HG03558 (cell line): ENCODE data around the gene ABCD3.
"Not testable (repeated sequence)": the region's sequence is repeated elsewhere in the genome, so short reads cannot be mapped to it uniquely, and the experiment has no call there.

Experiments used
- ATAC-seq: cut with Tn5 transposase; IDR thresholded peaks from one replicate; pipeline ENCODE4 v1.9.1; 2021; ENCODE audit warnings: moderate number of reproducible peaks; ENCODE audit not compliant: unreplicated experiment; ENCODE audit errors: extremely low read depth

ABCD3 gene

DNA sequence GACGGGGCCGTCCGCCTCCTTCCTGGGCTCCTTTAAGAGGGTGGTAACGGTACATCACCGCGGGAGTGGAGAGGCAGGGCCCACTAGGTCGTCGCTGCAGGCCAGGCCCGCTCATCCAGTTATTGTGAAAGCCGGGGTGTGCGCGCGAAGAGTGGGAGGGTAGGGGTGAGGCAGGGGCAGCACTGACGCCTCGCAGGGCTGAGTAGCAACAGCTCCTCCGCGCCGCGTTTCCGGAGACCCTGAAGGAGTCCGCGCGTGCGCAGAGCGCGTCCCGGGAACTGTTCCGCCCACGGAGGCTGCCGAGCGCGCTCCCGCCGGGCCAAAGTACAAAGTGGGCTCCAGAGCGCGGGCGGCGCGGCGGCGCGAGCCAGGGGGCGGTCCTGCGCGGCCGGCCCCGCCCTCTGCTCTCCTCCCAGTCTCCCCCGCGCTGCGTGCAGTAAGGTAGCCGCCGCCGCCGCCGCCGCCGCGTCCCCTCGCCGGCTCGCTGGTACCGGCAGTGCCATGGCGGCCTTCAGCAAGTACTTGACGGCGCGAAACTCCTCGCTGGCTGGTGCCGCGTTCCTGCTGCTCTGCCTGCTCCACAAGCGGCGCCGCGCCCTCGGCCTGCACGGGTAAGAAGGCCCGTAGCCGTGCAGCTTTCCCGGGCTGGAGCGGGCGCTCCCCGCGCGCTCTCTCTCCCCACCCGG, at the start of gene ABCD3:
Gene ABCD3, plus strand, starts transcription at position 412 of the 686 bp plus-strand sequence. Its CDS starts 90 bp downstream, at position 502.
- peak; percentile 89 for ATAC-seq

DNA sequence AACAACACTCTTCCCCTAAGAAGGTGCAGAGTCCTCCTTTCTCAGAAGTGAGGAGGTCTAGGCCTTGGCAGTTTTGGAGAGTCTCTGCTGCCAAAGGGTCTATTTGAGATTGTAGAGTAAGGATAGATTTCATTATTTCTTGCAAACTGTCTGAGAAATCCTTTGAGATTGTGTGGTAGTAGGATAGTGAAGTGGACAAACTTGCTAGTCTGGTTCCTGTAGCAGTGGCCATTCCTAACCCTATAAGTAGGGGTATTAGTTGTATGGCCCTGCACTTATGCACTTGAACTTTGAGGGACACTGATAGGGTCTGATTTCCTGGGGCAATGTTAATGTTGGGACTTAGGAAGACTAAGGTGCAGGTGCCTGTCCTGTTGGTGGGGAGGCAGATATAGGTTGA, 45.4 kb upstream of the ABCD3 start:
- ATAC-seq = not testable (repeated sequence)

DNA sequence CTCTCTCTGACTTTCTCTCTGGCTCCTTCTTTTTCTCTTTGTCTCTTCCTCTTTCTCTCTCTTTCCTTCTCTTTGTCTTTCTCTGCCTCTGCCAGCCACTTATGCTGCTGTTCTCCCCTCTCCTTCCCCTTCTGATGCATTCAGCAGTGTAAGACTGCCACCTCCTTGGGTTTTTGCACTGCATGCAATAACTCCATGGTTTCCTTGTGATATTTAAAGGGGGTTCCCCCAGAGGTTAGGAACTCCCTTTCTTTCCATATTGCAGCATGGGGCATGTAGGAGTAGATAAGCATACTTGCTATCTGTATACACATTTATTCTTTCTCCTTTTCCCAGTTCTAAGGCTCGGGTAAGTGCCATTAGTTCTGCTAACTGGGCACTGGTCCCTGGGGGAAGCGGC, 44.9 kb upstream of the ABCD3 start:
- not testable (repeated sequence) for ATAC-seq

DNA sequence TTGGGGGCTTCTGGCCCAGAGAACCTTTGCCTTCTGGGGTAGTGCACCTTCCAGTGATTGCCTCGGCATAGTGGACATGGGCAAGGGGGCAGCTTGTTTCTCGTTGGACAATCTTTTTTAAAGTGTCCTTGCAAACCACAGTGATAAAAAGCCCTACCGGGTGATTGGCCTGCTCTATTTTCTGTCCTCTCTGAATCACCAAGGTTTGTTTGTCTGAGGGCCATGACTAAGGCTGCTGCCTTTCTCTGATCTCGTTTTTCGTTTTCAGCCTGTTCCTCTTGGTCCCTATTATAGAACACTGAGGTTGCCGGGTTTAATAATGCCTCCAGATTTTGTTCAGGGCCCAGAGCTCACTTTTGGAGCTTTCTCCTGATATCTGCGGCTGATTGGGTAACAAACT, 42.5 kb upstream of the ABCD3 start:
- not testable (repeated sequence) for ATAC-seq

DNA sequence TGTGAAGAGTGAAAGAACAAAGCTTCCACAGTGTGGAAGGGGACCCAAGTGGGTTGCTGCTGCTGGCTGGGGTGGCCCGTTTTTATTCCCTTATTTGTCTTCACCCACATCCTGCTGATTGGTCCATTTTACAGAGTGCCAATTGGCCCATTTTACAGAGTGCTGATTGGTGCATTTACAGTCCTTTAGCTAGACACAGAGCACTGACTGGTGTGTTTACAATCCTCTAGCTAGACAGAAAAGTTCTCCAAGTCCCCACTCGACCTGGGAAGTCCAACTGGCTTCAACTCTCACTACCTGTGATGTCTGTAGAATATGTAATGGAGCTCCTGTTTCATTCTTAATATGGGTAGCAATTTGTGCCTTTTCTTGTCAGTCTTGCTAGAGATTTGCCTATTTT, 39.7 kb upstream of the ABCD3 start:
- not testable (repeated sequence) for ATAC-seq

DNA sequence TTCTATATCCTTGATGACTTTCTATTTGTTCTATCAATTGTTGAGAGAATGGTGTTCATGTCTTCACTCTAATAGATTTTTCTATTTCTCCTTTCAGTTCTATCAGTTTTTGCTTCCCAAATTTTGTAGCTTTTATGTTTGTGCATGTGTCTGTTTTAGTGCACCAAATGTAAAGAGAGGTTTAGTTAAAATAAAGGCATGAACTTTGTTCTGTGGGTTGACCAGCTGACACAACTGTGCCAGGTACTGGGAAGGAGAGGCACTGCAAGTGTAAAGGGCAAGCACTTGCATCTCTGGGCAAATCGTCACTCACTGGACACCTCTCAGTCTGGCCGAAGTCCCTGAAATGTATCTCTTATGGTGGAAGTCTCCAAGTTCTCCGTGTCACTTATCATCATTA, 38.6 kb upstream of the ABCD3 start:
- no peak for ATAC-seq

DNA sequence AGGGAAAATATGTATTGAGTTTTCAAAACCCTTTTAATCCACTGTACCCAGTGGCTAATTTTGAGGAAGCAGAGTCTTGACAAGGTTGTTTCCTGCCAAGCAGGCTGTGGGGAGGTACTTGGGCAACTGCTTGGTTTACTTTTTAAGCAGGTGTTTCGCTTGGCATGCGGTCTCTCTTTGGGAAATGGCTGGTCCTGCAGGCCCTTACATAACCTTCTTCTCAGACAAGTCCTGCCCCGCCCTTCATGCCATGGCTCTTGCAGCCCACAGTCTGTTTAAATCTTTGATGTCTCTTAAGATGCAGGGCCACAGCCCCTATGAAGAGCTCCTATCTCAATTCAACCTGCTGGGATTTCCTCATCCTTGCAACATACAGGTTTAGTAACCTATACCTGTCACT, 36.0 kb upstream of the ABCD3 start:
- ATAC-seq = no peak

DNA sequence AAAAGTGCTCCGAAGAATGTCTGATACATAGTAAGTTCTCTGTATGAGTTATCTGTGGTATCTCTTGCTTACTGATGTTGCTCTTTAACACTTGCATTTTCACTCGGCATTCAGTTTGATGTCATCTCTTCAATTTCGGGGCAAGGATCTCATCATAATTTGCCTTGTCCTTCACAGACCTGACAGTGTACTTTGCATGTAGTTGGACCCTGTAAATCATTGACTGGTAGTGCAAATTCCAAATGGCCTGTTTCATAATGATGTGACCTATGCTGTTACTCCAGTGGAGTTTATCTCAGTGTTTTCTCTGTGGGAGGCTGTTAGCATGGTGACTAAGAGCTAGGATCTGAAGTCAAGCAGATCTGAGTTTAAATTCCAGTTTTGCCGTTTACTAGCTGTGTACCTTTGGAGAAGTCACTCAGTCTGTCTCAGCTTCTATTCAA, 34.2 kb upstream of the ABCD3 start:
- ATAC-seq = no peak

DNA sequence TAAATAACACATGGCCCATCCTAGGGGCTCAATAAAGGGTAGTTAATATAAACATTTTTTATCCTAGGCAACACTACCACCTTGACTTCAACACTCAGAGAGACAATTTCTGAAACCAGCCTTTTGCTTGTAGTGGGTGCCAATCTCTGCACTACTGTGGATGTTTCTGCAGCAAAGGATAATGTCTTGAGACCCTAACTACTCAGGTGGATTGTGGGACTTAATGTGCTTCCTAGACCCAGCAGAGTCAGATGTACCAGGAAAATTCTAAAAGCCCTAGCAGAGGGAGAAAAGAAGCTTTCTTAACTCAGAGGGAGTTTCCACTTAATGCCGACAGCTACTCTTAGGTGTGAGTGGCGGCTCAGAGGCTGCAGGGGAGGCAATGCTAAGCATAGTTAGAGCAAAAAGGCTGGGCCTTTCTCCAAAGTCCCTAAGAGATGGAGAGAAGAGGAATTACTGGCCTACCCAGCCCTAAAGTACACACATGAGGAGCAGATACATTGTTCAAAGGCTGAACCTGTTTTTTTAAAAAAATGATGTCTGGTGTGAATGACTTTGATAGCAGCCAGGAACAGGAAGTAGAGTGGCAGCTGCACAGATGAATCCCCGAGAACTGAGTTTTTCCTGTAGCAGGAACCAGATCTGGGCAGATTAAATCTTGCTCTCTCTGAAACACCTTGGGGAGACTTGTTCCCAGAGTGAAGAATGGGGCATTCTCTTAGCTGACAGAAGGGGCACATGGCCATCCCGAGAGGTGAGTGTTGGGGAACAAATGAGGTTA, 33.5 kb upstream of the ABCD3 start:
- no peak for ATAC-seq

DNA sequence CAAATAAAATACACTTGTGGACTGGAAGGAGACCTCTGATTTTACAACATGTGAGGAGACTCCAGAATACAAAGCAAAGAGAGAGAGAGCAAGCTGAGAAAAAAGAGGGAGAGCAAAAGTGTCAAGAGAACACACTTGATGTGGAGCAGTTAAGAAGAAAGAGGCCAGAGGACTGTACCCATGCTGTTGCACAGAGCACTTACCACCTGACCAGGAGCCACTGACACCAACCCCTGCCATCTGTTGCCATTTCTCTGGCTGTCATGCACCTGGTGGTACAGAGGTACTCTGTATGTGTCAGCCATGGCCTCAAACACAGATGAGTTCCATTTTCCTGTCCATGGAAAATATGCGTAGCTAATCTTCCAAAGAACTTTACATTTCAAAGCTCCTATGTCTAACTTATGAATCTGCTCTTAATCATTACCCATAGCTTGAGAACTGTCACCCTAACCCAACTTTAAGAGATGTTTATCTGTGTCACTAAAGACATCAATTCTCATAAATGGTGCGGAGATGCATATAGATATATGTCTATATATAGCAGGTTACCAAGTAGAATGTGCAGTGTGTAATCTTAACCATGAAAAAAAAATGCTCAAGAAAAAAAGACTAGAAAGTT, 32.8 kb upstream of the ABCD3 start:
- no peak for ATAC-seq

DNA sequence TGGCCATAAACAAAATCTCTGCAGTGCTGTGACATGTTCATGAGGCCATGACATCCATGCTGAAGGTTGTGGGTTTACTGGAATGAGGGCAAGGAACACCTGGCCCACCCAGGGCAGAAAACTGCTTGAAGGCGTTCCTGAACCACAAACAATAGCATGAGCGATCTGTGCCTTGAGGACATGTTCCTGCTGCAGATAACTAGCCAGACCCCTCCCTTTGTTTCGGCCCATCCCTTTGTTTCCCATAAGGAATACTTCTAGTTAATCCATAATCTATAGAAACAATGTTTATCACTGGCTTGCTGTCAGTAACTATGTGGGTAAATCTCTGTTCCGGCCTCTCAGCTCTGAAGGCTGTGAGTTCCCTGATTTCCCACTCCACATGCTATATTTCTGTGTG, 28.9 kb upstream of the ABCD3 start:
- ATAC-seq = no peak

DNA sequence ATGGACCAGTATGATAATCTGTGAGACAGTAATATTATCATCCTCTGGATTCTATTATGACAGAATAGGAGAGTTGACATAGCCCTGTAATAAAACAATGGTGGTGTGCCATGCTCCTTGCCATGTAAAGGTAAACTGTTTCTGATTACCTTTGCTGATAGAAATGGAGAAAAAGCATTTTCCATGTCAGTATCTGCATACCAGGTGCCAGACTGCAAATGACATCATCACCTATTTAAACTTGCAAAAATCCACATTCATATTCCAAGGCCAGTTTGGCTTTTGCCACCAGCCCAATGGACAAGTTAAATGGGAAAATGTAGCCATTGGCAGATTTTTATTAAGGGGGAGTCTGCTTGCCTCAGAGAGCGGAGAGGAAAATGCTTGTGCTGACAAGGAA, 23.9 kb upstream of the ABCD3 start:
- ATAC-seq = no peak

DNA sequence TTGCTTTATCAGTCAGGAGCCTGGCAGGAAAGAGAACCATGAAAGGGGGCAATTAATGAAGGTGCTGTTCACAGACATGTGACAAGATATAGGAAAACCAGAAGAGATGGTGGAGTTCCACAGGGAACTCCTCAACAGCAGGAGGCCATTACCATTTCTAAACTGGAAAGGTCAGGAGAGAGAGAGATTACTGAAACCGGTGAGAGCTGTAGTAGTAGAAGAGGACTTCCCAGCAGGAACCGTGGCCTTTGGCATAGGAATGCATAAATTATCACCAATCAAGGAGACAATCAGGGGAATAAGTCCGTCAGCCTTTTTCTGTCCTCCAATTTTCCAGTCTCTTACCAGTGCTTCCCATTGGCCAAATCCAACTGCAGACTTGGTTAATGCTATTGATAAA, 23.0 kb upstream of the ABCD3 start:
- ATAC-seq = no peak

DNA sequence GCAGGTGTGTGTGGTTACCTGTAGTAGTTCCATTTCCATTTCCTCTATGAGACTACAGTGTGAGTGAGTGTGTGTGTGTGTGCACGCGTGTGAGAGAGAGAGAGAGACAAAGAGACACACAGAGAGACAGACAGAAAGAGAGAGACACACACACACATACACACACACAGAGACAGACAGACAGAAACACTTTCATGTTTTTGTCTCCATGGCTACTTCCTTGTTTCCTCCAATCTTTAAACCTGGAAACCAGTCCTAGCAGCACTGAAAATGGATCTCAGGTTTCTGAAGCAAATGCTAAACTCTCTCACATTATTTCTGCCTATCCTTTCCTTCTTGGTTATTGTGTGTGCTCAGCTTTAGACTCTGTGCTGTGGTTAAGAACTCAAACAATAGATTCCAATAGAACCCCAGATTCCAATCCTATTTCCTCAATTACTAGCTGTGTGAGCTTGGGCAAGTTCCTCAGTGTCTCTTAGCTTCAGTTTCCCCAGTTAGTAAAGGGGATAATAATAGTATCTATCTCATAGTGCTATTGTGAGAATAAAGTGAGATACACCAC, 22.4 kb upstream of the ABCD3 start:
- no peak for ATAC-seq

DNA sequence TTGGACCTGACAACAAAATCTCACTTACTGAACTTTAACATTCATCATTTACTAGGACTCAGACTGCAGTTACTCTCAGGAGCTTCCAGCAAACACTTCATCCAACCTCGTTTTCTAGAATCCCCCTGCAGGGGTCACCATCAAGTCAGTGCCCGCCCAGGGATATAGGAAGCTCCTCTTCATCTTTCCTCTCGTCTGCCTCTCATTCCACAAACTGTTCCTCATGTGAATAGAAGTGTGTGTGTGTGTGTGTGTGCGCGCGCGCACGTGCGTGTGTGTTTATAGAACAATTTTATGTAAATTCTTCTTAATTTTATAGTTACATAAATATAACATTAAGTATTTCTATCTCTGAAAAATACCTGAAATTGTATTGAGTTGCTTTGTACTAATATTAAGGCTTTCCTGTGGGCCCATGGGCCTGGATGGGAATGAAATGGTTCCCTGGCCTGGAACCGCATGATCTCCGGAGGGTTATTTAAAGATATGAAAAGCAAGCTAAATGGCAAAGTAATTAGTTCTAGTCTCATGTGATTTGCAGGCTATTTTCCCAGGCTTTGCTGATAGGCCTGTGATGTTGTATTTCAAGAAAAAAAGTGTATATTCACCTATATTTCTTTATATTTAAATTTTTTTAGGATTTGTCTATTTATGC, 21.7 kb upstream of the ABCD3 start:
- no peak for ATAC-seq

DNA sequence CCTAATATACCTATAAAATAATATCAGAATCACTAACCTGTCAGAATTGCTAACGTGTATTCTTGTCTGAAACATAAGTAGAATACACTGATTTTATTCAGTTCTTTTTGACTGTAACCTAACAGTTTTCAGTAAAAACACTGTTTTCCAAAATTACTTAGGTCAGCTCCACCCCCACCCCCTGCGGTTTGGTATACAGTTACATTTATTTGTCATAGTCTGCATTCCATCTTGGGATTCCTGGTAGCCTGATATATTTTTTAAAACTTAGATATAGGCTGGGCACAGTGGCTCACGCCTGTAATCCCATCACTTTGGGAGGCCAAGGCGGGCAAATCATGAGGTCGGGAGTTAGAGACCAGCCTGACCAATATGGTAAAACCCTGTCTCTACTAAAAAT, 19.8 kb upstream of the ABCD3 start:
- ATAC-seq = no peak

DNA sequence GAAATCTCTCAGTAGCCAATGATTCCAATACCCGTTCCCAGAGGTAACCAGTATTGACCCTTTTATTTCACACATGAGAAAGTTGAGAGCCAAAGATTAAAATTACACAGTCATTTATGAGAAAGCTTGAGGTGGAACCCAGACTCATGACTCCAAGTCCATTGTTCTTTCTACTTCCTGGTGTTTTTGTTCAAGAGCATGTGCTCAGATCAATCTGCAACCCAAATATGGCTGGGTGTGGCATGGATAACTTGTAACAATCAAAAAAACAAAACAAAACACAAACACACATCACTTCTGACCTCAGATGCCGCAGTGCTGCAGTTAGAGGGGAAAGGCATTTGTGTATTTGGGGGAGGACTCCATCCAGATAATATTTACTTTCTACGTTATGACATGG, 18.7 kb upstream of the ABCD3 start:
- ATAC-seq = no peak

DNA sequence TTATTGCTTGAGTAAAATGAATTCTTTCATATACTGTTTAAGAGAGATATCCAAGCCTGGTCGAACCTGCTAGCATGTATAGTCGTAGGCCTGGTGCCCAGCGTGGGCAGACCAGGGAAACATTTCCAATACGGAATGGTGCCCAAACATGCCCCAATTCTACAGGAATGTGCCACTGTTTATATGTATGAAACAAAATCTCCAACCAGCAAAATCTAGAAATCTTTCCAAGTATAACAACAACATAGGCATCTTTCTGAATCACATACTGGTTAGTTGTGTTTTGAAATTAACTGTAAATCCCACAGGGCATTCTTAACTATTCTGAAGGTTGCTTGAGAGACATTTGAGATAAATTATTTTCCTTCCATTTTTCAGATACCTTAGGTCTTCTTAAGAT, 17.0 kb upstream of the ABCD3 start:
- ATAC-seq = no peak

DNA sequence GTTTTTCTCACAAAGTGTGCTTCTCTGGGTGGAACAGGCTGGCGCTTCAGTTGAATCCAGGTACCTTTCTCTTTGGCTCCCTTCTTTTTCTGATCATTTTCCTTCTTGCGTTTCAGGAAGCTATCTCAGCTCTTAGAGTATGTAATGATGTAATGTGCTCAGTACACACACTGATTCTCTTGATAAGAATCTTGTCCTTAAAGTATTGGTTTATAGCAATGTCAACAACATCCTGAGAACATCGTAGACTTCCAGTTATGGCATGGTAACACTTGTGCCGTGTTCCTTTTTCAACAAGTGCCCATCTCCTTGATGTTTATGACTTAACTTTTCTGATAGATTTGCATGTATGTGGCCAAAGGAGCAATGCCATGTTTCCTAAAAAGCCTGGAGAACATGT, 11.7 kb upstream of the ABCD3 start:
- ATAC-seq = no peak

DNA sequence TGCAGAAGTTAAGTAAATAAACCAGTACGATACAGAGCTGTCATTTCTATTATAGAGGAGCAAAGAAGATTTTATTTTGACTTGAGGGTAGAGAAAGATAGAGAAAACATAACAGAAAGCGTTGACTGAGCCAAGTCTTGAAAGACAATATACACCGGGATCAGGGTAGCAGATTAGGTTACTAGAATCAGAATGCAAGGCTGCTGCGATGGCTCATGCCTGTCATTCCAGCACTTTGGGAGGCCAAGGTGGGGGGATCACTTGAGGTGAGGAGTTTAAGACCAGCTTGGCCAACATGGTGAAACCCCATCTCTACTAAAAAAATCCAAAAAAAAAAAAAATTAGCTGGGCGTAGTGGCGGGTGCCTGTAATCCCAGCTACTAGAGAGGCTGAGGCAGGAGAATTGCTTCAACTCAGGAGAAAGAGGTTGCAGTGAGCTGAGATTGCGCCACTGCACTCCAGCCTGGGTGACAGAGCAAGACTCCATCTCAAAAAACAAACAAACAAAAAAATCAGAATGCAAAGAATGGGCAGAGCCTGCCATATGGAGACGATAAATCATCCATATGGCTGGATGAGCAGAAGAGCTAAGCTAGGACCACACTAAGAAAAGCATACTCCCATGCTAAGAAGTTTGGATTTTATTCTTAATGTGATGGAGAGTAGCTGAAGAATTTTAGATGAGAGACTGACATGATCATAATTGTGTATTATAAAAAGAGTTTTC, 9.9 kb upstream of the ABCD3 start:
- ATAC-seq = no peak
